Activated naive CD8-positive, alpha-beta T cell treated with anti-CD3 and anti-CD28 coated beads, Interleukin-2, amount 50 U/mL, for 24 hours (primary cell): ENCODE measurements around the gene AHNAK.
"Not testable (repeated sequence)": the region's sequence is repeated elsewhere in the genome, so short reads cannot be mapped to it uniquely, and the experiment has no call there.

Experiments used
- ATAC-seq: fragments of 150-1000 bp; cut with Tn5 transposase; one replicate; pipeline ENCODE4 v1.10.0; 2021
- DNase-seq: peaks from one replicate; pipeline ENCODE4 v3.0.0; 2021
- H3K27ac Mint-ChIP-seq: one replicate; pipeline ENCODE4 v1.8.0; 2021; ENCODE audit warnings: mild to moderate bottlenecking, mixed read lengths
- H3K27me3 Mint-ChIP-seq: one replicate; pipeline ENCODE4 v1.8.0; 2021; ENCODE audit warnings: mixed read lengths
- H3K36me3 Mint-ChIP-seq: one replicate; pipeline ENCODE4 v1.8.0; 2021; ENCODE audit warnings: low read depth, mixed read lengths
- H3K4me1 Mint-ChIP-seq: one replicate; pipeline ENCODE4 v1.8.0; 2021; ENCODE audit warnings: mixed read lengths
- H3K4me3 Mint-ChIP-seq: one replicate; pipeline ENCODE4 v1.8.0; 2021; ENCODE audit warnings: mild to moderate bottlenecking, moderate library complexity, mixed read lengths
- H3K9me3 Mint-ChIP-seq: one replicate; pipeline ENCODE4 v1.8.0; 2021; ENCODE audit warnings: mixed read lengths

Gene AHNAK

DNA sequence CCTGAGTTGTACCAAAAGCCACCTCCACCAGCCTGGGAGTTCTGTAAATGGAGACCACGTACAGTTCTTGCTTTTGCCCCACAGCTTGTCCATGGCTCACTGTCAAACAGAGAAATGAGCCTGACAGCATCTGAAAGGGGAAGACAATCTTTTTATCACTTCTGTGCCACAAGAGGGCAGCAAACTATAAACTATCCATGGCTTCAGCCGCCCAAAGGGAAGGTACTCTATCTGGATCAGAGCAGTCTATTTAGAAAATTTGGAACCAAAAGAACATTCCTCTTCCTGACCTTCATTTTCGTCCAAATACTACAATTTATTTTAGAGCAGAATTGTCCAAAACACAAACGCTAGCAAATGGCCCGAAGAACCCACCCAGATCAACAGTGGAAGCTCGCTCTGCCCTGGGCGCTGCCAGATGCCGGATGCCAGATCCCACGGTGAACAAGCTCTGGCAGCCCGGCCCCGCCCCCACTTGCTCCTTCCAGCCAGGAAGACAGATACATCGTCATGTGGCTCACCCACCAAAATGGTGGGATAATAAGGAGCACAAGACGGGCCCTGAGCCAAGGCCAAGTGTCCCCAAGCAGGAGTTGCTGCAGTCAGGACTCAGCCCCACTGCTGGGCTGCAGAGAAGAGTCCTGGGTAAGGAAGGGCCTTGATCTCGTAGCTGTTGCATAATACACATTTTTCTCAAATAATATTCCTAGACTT is 151.6 kb downstream of the AHNAK start:
- H3K36me3 Mint-ChIP-seq, result no peaks in the 10 kb centered on the region
- H3K27me3 Mint-ChIP-seq, result no peaks in the 10 kb centered on the region
- H3K4me1 Mint-ChIP-seq, result peaks cover 21% of the 10 kb centered on the region
- DNase-seq (peak; percentile 30), ATAC-seq (peak; percentile 78)
- H3K4me3 Mint-ChIP-seq, result no peak overlapping the region
- no peak overlapping the region for H3K27ac Mint-ChIP-seq
- no peaks in the 10 kb centered on the region for H3K9me3 Mint-ChIP-seq

- ATAC-seq (no peak), DNase-seq (no peak)
- no peak overlapping the region for H3K27ac Mint-ChIP-seq
- no peak overlapping the region for H3K4me3 Mint-ChIP-seq
- peaks cover 11% of the 10 kb centered on the region for H3K4me1 Mint-ChIP-seq
- no peaks in the 10 kb centered on the region for H3K27me3 Mint-ChIP-seq
- no peaks in the 10 kb centered on the region for H3K36me3 Mint-ChIP-seq
- H3K9me3 Mint-ChIP-seq, result no peaks in the 10 kb centered on the region
Observed at GRCh38 chr11:62393735-62394134, 152.9 kb downstream of the AHNAK start.

GRCh38 chr11:62393061-62393611 is 153.5 kb downstream of the AHNAK start:
- Mint-ChIP-seq H3K27me3 (no peaks in the 10 kb centered on the region), H3K4me3 (no peak overlapping the region), H3K27ac (no peak overlapping the region), H3K36me3 (no peaks in the 10 kb centered on the region), H3K9me3 (no peaks in the 10 kb centered on the region), H3K4me1 (peaks cover 5% of the 10 kb centered on the region)
- ATAC-seq (peak; percentile 33), DNase-seq (no peak)

GRCh38 chr11:62392506-62392905 is 154.1 kb downstream of the AHNAK start:
- DNase-seq (no peak), ATAC-seq (no peak)
- Mint-ChIP-seq H3K27me3 (no peaks in the 10 kb centered on the region), H3K4me1 (peaks cover 7% of the 10 kb centered on the region), H3K9me3 (no peaks in the 10 kb centered on the region), H3K36me3 (no peaks in the 10 kb centered on the region), H3K4me3 (no peak overlapping the region), H3K27ac (no peak overlapping the region)

DNA sequence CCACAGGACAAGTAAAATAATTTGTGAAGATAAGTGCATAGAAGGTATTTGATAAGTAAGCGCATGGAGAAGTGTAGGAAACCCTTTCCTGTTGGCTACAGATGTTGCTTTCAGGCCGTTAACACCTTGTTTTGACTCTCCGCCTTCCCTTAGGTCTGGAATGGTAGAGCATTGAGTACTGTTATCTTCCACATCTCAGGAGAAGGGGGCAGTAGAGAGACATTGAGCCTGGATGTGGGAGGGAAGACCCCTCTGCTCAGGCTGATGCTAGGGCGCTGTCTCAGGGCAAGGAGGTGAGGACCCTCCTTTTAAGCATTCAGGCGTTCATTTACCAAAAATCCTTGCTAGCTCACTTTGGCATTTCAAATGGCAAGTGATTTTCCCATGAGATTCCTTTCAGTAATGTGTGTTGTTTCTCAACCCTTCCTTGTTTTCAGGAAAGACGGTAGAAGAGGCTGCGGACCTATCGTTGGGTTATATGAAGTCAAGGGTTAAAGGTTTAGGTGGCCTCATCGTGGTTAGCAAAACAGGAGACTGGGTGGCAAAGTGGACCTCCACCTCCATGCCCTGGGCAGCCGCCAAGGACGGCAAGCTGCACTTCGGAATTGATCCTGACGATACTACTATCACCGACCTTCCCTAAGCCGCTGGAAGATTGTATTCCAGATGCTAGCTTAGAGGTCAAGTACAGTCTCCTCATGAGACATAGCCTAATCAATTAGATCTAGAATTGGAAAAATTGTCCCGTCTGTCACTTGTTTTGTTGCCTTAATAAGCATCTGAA is 154.8 kb downstream of the AHNAK start:
- no peaks in the 10 kb centered on the region for H3K36me3 Mint-ChIP-seq
- no peaks in the 10 kb centered on the region for H3K27me3 Mint-ChIP-seq
- H3K4me3 Mint-ChIP-seq, result no peak overlapping the region
- no peak overlapping the region for H3K27ac Mint-ChIP-seq
- peaks cover 14% of the 10 kb centered on the region for H3K4me1 Mint-ChIP-seq
- no peak for DNase-seq
- no peak for ATAC-seq
- H3K9me3 Mint-ChIP-seq, result no peaks in the 10 kb centered on the region

GRCh38 chr11:62390722-62391121 is 155.9 kb downstream of the AHNAK start:
- Mint-ChIP-seq H3K27ac (no peak overlapping the region), H3K36me3 (no peaks in the 10 kb centered on the region), H3K27me3 (no peaks in the 10 kb centered on the region), H3K9me3 (no peaks in the 10 kb centered on the region), H3K4me1 (peaks cover 20% of the 10 kb centered on the region), H3K4me3 (no peak overlapping the region)
- ATAC-seq (no peak), DNase-seq (no peak)

DNA sequence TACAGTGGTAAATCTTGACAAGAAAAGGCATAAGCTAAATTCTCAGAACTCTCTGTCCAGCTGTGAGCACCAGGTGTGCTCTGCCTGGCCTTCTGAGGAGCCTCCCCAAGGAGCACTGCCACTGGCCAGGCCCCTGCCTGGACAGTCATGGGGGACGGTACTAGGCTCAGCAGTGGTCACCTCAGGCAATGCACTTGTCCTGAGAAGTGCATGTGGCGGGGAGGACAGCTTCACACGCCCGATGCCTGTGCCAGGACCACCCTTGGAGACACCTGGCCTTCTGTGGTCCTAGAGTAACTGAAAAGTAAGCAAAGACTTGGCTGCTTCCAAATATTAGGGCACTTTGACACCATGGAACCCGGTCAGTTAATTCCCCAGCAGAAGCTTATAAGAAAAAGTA is 156.4 kb downstream of the AHNAK start:
- Mint-ChIP-seq H3K9me3 (no peaks in the 10 kb centered on the region), H3K4me1 (peaks cover 25% of the 10 kb centered on the region), H3K27me3 (no peaks in the 10 kb centered on the region), H3K36me3 (no peaks in the 10 kb centered on the region), H3K27ac (no peak overlapping the region), H3K4me3 (no peak overlapping the region)
- DNase-seq (no peak), ATAC-seq (no peak)

GRCh38 chr11:62388999-62389398 is 157.6 kb downstream of the AHNAK start:
- Mint-ChIP-seq H3K4me3 (no peak overlapping the region), H3K36me3 (no peaks in the 10 kb centered on the region), H3K9me3 (no peaks in the 10 kb centered on the region), H3K4me1 (peaks cover 26% of the 10 kb centered on the region), H3K27me3 (no peaks in the 10 kb centered on the region), H3K27ac (no peak overlapping the region)
- no peak for ATAC-seq
- DNase-seq, result no peak

DNA sequence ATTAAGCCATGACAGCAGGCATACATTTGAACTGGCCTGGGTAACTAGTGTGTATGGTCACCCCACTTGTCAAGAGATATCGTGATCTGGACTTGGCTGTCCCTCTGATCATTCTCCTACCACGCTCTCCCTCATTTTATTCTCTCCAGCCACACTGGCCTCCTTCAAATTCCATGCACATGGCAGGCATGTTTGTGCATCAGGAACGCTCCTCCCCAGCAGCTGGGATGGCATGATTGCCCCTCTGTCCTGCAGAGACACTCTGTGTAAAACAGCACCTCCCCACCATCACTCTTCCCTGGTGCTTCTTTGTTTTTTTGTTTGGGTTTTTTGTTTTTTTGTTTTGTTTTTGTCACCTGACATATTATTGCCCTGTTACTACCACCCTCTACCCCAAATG is 159.2 kb downstream of the AHNAK start:
- Mint-ChIP-seq H3K9me3 (no peaks in the 10 kb centered on the region), H3K27ac (no peak overlapping the region), H3K36me3 (no peaks in the 10 kb centered on the region), H3K27me3 (no peaks in the 10 kb centered on the region), H3K4me1 (peaks cover 24% of the 10 kb centered on the region), H3K4me3 (no peak overlapping the region)
- DNase-seq (no peak), ATAC-seq (no peak)

DNA sequence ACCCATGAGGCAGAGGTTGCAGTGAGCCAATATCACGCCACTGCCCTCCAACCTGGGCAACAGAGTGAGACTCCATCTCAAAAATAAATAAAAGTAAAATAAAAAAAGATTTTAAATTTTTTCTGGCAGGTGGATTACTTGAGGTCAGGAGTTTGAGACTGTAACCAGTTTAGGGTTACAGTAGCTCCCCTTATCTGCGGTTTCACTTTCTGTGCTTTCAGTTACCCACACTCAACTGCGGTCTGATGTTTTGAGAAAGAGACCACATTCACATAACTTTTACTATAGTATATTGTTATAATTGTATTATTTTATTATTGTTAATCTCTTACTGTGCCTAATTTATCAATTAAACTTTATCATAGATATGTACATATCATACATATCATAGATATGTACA is 160.5 kb downstream of the AHNAK start:
- not testable (repeated sequence) for DNase-seq, H3K4me3 Mint-ChIP-seq, H3K36me3 Mint-ChIP-seq, ATAC-seq, H3K27ac Mint-ChIP-seq, H3K9me3 Mint-ChIP-seq, H3K27me3 Mint-ChIP-seq
- peaks cover 24% of the 10 kb centered on the region for H3K4me1 Mint-ChIP-seq

DNA sequence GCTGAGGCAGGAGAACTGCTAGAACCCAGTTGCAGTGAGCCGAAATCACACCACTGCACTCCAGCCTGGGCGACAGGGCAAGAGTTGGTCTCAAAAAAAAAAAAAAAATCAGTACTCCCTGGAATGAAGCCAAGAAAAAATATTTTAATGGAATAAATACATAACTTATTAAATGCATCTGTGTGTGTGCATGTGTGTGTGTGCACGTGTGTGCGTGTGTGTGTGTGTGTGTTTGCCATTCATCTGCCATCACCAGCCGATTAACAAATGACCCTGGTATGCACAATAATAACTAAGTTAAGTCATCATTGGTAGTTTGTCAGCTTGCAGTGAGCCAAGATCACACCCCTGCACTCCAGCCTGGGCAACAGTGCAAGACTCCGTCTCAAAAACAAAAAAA is 162.8 kb downstream of the AHNAK start:
- Mint-ChIP-seq H3K4me1 (peaks cover 25% of the 10 kb centered on the region), H3K36me3 (no peaks in the 10 kb centered on the region), H3K4me3 (no peak overlapping the region), H3K27me3 (no peaks in the 10 kb centered on the region), H3K27ac (no peak overlapping the region), H3K9me3 (no peaks in the 10 kb centered on the region)
- ATAC-seq (no peak), DNase-seq (no peak)
